DMS53 treated with DMSO at 0.1 percent for 48 hours (cell line): ENCODE data around the gene PCK2.

ENCODE experiments used
- DNase-seq: peaks from one replicate; lab custom pipeline; 2025; ENCODE audit not compliant: unreplicated experiment; lab: John Stamatoyannopoulos, UW

The PCK2 gene

DNA sequence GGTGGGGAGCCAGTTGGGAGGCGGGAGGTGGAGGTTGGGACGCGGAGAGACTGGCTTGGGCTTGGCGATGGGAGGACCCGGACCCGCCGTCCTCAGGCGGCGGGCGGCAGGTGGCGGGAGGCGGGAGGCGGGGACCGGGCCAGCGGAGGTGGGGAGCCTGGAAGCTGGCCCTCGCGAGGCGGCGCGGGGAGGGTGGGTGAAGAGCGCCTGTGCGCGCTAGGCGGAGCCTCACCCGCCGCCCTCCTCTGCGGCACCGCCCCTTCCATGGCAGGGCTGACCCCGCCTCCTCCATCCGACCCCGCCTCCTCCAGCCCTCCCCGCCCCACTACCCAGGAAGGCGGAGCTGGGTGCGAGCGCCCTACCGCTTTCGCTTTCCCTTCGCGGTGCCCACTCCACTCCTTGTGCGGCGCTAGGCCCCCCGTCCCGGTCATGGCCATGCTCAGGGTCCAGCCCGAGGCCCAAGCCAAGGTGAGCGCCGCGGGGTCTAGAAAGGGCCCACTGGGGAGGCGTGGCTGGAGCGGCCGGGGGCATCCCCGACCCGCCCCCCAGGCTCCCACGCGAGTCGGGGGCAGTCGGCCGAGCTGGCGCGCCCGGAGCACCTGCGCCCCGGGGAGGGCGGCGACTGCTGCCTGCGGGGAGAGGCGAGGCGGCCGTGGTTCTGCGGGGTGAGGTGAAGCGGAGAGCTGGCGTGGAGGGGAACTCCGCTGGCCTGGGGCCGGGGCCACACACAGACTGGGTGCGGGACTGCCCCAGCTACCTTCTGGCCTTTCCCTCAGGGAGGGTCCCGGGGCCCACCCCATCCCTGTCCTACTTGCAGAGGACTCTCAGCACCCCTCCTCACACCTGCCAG, 41.9 kb downstream of the PCK2 start, which contains the start of gene PSME1:
TSS of gene PSME1 (plus strand) at position 361 of the 850 bp plus-strand sequence. CDS start at position 430, 69 bp downstream.
- DNase-seq, result peak; percentile 57

DNA sequence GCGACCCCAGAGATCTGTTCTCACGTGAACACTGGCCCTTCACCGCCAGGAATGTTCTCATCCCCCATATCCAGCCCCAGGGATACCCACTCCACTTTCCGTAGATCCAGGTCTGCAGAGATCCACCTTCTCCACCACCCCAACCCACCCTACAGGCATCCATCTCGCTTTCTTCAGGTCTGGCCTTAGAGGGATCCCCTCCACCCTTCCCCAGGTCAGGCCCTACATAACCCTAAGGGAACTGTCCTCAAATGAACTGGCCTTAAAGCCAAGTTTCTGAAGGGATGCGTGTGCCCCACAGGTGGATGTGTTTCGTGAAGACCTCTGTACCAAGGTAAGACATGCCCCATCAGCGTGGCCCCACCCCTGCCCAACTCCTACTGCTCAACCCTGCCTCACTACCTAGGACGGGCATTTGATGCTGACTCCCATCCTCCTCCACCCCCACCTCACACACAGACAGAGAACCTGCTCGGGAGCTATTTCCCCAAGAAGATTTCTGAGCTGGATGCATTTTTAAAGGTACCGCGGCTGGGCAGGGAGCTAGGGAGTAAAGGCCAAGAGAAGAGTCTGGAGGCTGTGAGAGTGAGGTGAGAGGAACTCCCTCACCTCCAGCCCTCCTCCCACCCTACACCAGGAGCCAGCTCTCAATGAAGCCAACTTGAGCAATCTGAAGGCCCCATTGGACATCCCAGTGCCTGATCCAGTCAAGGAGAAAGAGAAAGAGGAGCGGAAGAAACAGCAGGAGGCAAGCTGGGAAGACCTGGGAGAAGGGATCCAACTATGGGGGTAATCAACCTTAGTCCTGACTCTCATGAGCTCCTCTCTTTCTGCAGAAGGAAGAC, 42.8 kb downstream of the PCK2 start:
- DNase-seq, result no peak

DNA sequence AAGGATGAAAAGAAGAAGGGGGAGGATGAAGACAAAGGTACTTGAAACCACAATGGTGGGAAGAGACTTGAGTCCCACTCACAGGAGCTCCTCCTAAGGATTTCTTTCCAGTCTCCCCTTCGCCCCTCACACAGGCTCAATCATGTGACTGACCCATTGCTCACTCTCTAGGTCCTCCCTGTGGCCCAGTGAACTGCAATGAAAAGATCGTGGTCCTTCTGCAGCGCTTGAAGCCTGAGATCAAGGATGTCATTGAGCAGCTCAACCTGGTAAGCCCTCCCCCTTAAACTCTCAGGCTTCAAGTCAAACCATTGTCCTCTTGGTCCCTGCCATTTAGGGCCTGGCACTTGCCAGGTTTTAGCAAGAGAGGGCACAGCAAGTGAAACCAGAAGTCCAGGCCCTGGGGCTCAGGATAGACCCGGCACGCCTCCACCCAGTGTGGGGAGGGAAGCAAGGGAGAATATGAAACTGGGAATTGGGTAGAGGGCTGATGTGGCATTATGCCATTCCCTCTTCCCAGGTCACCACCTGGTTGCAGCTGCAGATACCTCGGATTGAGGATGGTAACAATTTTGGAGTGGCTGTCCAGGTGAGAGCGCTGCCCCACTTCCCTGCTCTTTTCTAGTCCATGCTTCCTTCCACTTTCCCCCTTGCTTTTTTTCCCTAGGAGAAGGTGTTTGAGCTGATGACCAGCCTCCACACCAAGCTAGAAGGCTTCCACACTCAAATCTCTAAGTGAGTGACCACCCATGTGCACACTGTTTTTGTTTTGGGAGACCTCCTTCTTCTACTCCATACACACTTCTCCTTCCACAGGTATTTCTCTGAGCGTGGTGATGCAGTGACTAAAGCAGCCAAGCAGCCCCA, 43.7 kb downstream of the PCK2 start:
- DNase-seq, result no peak

DNA sequence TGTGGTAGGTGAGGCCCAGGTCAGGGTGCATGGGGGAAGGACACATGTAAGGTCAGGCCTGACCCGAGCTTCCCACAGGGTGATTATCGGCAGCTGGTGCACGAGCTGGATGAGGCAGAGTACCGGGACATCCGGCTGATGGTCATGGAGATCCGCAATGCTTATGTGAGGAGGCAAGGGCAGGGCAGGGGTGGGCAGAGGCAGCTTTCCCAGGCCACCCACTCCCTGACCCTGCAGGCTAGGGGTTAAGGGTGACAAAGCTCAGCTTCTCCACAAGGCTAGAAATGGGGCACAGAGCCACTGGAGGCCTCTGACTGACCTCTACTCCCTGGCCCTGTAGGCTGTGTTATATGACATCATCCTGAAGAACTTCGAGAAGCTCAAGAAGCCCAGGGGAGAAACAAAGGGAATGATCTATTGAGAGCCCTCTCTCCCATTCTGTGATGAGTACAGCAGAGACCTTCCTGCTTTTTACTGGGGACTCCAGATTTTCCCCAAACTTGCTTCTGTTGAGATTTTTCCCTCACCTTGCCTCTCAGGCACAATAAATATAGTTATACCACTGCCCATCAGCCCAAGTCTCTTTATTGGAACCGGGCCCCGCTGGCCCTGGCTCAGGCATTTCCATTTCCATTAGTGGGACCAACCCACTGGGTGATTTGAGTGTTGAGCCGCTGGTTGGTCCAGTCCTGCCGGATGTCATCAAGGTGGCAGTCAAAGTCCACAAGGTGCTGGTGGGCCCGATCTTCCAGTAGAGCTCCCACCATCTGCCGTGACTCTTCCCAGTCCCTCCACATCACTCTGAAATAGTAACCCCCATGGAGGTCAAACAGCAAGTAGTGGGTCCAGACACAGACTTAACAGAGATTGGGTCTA, 44.5 kb downstream of the PCK2 start:
- no peak for DNase-seq

DNA sequence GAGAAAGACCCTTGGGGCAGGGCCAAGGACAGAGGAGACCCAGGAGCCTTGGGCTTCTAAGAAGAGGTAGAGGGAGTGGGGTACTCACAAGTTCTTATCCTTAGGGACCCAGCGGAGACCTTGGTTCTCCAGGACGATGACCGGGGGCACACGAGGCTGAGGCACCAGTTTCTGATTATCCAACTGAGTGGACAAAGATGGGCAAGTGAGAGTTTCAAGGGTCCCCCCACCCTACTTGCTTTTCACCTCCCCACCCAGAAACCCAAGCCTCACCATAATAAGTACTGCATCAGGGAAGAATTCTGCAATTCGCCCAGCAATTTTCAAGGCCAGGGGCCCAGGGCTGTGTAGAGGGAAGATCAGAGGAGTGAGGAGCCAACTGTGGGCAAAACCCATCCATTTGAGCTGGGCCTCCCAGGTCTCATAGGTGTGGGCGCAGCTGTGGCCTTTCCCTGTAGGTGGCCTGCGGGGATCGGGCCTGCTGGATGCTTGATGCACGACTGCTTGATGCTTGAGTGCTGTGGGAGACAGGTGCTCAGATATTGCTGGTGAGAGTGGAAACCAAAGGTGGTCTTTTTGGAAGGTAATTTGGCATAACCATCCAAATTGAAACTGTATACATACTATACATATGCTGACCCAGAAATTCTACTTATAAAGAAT, 45.3 kb downstream of the PCK2 start:
- DNase-seq, result no peak

DNA sequence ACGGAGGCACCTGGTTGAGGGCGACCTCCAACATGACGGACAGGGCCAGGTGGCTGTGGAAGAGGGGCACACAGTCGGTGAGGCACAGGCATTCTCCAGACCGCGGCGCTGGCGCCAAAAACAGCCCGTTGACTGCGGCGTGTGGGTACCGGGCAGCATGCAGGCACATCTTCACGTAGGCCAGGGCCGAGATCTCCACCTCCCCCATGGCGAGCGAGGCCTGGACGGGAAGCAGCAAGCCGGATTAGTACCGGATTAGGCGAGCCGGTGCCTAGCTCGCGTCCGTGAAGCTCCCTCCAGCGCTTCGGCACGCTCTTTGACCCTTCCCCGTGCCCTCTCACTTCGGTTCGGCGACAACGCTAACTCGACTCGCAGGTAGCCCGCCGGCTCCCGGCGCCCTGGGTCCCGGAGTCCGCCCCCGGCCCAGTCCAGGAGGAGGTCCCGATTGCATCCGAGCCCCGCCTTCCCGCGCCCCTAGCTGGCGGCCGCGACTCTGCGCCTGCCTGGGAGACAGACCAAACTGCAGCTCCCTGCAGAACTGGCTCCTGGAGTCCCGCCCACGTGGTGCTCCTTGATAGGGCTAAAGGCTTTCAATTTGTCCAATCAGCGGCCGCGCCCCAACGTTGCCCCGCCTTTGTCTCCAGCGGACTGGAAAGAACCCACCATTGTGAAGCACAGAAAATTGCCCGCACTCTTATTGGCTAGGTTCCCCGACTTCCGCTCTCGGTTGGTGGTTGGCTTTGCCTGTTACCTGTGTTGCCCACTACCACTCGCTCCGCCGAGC, 47.2 kb downstream of the PCK2 start, which contains the start of gene EMC9:
TSS of gene EMC9 (minus strand) at position 495 of the 784 bp plus-strand sequence. CDS start at position 208, 287 bp downstream.
- DNase-seq, result peak; percentile 96

DNA sequence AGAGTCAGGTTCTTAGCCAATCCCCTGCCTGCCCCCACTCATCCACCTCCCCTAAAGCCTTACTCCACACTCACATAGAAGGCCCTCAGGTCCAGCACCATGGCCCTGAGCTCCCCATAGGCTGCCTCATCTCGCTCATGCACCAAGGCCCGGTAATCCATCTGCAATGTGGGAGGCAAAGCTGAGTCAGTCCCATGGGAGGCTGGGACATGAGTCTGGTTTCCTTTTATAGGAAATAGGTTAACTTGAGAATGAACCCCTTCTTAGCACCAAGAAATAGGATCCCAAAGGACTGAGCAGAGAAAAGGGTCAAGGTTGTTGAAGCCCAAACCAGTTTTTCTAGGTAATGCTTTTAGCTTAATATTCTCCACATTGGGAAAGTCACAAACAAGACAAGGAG, 49.4 kb downstream of the PCK2 start:
- no peak for DNase-seq

DNA sequence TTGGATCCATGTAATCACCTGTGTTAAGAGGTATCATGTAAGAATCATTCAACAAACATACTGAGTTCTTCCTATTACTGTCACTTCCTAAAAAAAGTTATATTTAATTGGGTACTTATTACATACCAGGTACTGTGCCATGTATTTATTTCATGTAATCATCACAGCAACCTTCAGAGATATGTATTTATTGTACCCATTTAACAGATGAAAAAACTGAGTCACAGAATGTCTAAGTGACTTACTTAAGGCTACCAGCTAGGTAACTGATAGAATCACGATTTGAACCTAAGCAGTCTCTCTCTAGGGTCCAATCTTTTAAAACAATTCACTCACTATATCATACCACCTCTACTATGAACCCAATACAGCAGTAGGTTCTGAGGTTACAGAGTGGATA, 50.3 kb downstream of the PCK2 start:
- DNase-seq, result no peak

DNA sequence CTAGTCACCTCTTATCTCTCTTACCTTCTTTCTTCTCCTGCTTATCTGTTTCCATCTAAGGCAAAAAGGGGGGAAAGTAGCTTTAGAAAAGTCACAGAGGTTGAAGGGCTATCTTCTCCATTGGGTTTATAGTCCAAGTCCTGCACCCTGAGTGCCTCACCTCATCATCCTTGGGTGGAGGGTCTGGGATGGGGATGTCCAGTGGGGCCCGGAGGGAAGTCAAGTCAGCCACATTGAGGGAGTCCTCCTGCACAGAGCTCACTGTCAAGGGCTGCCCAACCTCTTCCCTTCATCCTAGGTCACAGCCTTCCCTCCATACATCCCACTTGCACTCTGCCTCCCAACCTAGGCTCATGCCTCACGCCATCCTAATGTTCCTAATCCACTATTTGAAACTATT, 51.1 kb downstream of the PCK2 start:
- DNase-seq, result no peak

DNA sequence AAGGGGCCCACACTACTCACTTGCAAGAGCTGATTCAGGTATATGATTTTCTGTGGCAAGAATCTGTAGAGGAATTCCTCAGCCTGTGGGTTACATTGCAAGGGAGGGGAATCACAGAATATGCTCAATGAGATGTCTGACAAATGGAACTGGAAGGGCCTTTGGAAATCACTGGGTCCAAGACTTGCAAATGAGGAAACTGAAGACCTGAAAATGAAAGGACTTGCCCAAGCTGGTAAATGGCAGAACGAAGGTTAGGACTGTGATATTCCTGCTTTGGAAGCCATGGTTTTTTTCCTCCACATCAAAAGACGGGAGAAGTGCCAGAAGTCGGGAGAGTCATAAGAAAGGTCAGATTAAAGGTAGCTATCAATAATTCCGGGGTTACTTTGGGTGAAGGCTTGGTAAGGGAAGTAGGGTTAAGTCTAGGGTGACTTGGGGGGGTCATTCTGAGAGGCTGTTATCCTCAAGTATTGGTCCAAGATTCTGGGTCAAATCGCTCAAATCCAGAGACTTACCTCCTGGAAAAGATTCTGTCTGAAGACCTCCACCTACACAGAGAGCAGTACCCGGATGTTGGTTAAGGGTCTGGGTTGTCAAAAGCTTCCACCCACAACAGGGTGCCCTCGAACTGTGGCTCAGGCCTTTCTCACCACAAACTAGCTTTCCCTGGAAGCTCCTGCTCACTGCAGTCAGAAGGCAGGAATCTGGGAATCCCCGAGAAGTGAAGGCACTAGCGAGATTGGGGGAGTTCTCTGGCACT, 51.8 kb downstream of the PCK2 start:
- no peak for DNase-seq

DNA sequence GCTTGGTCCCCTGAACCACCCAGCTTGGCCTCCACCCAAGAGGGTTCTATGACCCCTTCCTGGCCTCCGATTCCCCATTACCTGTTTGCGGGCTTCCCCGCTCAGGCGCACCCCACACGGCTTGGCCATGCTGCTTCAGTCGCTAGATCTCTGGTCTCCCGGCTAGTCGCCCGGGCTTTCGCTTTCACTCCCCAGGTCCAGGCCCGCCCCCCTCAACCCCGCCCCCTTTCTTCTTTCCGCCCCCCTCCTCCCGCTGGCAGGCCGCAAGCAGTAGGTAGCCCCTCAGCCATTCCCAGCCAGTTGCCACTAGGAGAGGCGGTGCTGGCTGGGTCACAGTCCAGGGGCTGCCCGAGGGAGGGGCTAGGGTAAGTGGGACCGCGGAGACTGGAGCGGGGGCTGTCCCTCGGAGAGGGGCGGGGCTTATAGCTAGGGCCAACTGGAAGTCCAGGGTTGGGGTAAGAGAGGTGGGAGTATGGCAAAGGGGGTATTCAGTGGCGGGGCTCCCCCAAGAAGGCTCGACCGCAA, 52.4 kb downstream of the PCK2 start, which contains the start of gene PSME2:
TSS of gene PSME2 (minus strand) at position 158 of the 525 bp plus-strand sequence. CDS start at position 129, 29 bp downstream.
- DNase-seq, result peak; percentile 79

DNA sequence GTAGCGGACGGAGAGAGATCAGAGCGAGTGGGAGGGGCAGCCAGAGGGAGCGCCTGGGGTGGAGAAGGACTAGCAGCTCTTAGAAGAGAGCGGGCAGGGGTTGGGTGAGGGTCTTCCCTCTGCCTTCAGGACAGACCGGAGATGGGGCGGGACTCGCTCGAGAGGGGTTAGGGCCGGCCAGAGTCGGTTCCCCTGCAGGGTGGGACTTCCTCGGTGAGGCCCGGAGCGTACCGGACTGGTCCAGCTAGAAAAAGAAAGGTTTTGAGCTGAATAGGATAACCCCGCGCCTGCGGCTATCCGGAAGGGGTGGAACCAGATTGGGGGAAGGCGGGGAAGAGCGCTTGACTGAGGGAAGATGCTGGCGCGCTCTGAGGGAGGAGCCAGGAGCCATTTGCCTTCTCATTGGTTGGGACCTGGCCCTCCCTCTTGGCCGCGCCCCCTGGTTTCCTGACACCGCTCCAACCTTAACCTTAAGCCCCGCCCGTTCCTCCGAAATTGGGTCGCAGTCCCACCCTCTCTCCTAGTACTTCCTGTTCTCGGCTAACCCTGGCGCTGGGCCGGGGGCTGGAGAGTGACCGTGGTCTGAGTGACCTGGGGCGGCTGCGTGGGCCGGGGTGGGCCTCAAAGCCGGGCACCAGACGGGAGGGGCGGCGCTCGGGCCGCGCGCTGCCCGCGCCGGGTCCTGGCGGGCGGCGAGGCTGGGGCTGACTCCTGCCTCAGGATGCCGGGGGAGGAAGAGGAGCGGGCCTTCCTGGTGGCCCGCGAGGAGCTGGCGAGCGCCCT, 53.1 kb downstream of the PCK2 start, which contains the start of gene RNF31:
TSS of gene RNF31 (plus strand) at position 521 of the 783 bp plus-strand sequence. CDS start at position 722, 201 bp downstream.
- peak; percentile 94 for DNase-seq

DNA sequence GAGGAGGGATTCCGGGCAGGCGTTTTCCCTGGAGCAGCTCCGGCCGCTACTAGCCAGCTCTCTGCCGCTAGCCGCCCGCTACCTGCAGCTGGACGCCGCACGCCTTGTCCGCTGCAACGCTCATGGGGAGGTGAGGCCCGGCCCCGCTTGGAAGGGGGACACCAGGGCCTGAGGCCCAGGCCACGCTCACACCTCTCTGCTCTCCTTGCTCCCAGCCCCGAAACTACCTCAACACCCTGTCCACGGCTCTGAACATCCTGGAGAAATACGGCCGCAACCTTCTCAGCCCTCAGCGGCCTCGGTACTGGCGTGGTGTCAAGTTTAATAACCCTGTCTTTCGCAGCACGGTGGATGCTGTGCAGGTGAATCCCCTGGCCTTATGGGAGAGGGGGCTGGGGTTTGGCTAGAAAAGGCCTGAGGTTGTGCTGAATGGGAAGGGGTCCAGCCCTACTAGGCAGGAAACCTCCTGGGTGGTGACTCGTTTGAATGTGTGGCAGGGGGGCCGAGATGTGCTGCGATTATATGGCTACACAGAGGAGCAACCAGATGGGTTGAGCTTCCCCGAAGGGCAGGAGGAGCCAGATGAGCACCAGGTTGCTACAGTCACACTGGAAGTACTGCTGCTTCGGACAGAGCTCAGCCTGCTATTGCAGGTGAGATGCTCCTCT, 53.8 kb downstream of the PCK2 start:
- no peak for DNase-seq

DNA sequence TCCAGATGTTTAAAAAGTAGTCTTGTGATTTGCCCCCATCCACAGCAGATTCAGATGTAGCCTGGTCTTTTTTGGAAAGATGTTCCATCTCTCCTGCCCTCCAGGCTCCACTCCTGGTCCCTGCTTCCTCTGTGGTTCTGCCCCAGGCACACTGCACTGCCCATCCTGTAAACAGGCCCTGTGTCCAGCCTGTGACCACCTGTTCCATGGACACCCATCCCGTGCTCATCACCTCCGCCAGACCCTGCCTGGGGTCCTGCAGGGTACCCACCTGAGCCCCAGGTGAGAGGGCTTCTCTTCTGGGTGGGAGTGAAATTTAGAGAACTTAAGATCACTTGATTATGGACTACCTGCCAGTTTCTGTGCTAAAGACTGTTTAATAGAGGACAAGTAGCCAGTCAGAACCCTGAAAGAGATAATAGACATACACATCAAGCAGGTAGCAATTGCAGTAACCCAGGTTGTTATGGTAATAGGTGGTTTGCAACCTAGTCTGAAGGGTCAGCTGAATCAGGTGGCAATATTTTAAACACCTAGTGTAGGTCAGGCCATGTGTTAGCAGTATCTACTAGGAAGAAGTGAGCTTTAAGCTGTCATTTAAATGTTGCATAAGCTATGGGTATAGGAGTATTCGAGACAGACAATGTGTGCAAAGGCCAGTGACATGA, 55.3 kb downstream of the PCK2 start:
- DNase-seq, result no peak

DNA sequence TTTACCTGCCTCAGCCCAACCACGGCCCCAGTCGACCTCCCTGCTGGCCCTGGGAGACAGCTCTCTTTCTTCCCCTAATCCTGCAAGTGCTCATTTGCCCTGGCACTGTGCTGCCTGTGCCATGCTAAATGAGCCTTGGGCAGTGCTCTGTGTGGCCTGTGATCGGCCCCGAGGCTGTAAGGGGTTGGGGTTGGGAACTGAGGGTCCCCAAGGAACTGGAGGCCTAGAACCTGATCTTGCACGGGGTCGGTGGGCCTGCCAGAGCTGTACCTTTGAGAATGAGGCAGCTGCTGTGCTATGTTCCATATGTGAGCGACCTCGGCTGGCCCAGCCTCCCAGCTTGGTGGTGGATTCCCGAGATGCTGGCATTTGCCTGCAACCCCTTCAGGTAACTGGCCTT, 56.0 kb downstream of the PCK2 start:
- no peak for DNase-seq
